Calu3 (cell line): Measurements from ENCODE around the gene YPEL1. TPM values are rescaled to one million over a fixed set of nuclear protein-coding genes. Genes with fewer than 3 reads are reported as not detected.
A peak's percentile ranks its signal among the peaks of the same experiment; 100 is the strongest.

Experiments used
- BruUV-seq: library from RNA; stranded (reverse); fragments of 400-500 nt; replicated peaks from 2 replicates; lab custom pipeline; 2021; lab: Mats Ljungman, UMichigan
- CTCF ChIA-PET: fragments of 300-600 bp; sonication (Branson Sonifier 250); formaldehyde crosslinking; loops from one replicate; lab custom pipeline; 2022; ENCODE audit warnings: antibody characterized with exemption; lab: Charles Lee
- DNase-seq: peaks from one replicate; pipeline ENCODE4 v3.0.0; 2022
- H3K27ac Mint-ChIP-seq: one replicate; pipeline ENCODE4 v1.8.0; 2022; ENCODE audit warnings: mixed read lengths; ENCODE audit not compliant: unreplicated experiment
- H3K27me3 Mint-ChIP-seq: one replicate; pipeline ENCODE4 v1.8.0; 2022; ENCODE audit warnings: mixed read lengths; ENCODE audit not compliant: unreplicated experiment
- H3K36me3 Mint-ChIP-seq: one replicate; pipeline ENCODE4 v1.8.0; 2022; ENCODE audit warnings: mild to moderate bottlenecking, moderate library complexity, mixed read lengths; ENCODE audit not compliant: insufficient read depth, unreplicated experiment
- H3K4me1 Mint-ChIP-seq: one replicate; pipeline ENCODE4 v1.8.0; 2022; ENCODE audit warnings: mild to moderate bottlenecking, low read depth, mixed read lengths; ENCODE audit not compliant: unreplicated experiment
- H3K4me3 Mint-ChIP-seq: one replicate; pipeline ENCODE4 v1.8.0; 2022; ENCODE audit warnings: mild to moderate bottlenecking, low read depth, moderate library complexity, mixed read lengths; ENCODE audit not compliant: unreplicated experiment
- H3K9me3 Mint-ChIP-seq: one replicate; pipeline ENCODE4 v1.8.0; 2022; ENCODE audit warnings: low read depth, mixed read lengths; ENCODE audit not compliant: unreplicated experiment
- intact Hi-C: fragments of 100-400 bp; cut with micrococcal nuclease; formaldehyde crosslinking; loops from one replicate; pipeline ENCODE4 v1.10.0; 2022; ENCODE audit not compliant: unreplicated experiment
- total RNA-seq: library from RNA; stranded (reverse); gene quantifications from 2 replicates; pipeline ENCODE4 v1.2.3, GENCODE V29; 2022
- TF ChIP-seq, protein P1 (sequence below): fragments of 200-600 bp; IDR thresholded peaks from one replicate; pipeline ENCODE4 v1.8.0; 2022; ENCODE audit warnings: antibody characterized with exemption; ENCODE audit not compliant: unreplicated experiment

Gene YPEL1
- total RNA-seq, 1 experiment from 2014 or later = 3.3 TPM

DNA sequence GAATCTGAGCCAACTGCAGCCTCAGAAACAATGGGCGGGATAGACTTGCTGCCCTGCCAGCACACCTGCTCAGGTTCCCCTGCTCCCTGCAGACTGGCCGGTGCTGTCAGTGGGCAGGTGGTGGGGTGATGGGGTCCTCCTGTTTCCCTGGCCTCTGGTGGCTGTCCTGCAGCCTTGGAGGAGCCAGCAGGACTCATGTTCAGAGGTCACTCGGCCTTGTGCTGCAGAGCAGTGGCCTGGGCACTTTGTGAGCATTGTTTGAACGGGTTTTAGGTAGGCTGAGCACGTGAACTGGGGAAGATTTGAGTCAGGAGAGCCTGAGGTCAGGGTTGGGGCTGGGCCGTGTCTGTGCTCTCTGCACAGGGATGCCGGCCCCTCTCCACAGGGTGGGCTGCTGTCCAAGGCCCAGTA, 52.2 kb downstream of the YPEL1 start:
- BruUV-seq = no TSS peak
- peaks cover 48% of the 10 kb centered on the region for H3K36me3 Mint-ChIP-seq
- H3K27me3 Mint-ChIP-seq = no peaks in the 10 kb centered on the region
- no peak for DNase-seq
- intact Hi-C loops = no loop called here
- H3K27ac Mint-ChIP-seq = no peak overlapping the region
- TF ChIP-seq, protein P1, sequence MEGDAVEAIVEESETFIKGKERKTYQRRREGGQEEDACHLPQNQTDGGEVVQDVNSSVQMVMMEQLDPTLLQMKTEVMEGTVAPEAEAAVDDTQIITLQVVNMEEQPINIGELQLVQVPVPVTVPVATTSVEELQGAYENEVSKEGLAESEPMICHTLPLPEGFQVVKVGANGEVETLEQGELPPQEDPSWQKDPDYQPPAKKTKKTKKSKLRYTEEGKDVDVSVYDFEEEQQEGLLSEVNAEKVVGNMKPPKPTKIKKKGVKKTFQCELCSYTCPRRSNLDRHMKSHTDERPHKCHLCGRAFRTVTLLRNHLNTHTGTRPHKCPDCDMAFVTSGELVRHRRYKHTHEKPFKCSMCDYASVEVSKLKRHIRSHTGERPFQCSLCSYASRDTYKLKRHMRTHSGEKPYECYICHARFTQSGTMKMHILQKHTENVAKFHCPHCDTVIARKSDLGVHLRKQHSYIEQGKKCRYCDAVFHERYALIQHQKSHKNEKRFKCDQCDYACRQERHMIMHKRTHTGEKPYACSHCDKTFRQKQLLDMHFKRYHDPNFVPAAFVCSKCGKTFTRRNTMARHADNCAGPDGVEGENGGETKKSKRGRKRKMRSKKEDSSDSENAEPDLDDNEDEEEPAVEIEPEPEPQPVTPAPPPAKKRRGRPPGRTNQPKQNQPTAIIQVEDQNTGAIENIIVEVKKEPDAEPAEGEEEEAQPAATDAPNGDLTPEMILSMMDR = no peak
- no peaks in the 10 kb centered on the region for H3K9me3 Mint-ChIP-seq
- no peaks in the 10 kb centered on the region for H3K4me1 Mint-ChIP-seq
- H3K4me3 Mint-ChIP-seq = no peak overlapping the region
- CTCF ChIA-PET = no interaction called here

DNA sequence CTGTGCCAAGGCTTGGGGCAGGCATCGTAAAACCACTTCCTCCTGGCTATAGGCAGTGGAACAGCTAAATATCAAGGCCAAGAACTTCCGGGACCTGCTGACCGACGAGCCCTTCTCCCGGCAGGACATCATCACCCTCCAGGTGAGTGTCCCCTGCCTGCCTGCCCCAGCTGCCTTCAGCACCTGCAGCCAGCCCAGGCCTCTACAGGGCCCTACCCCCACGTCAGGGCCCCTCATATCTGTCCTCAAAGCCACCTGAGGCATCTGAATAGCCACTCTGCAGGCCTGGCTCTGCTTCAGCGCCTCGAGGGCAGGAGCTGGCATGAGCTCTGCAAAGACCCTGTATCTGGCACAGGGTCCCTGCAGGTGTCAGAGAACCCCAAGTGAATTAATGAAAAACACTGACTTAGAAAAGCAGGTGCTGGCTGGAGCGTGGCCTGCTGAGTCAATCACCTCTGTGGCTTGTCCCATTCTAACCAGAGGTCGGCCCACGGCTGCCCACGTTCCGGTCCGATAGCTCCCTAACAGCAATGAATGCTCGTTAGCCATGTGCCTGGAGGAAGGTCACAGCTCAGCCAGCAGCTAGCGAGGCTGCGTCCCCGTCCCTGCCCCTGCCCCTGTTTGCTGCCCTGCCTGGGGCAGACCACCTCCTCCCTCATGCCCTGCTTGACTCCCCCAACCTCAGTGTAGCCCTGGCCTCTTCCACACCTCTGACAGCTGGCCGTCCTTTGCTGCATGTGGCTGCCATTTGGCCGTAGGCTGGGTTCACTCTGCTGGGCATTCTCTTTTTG, 53.0 kb downstream of the YPEL1 start:
- no peak for DNase-seq
- TF ChIP-seq, protein P1 = no peak
- Mint-ChIP-seq H3K9me3 (no peaks in the 10 kb centered on the region), H3K36me3 (peaks cover 40% of the 10 kb centered on the region), H3K27ac (no peak overlapping the region), H3K27me3 (no peaks in the 10 kb centered on the region), H3K4me1 (no peaks in the 10 kb centered on the region), H3K4me3 (no peak overlapping the region)
- intact Hi-C loops = no loop called here
- CTCF ChIA-PET = no interaction called here
- no TSS peak for BruUV-seq

DNA sequence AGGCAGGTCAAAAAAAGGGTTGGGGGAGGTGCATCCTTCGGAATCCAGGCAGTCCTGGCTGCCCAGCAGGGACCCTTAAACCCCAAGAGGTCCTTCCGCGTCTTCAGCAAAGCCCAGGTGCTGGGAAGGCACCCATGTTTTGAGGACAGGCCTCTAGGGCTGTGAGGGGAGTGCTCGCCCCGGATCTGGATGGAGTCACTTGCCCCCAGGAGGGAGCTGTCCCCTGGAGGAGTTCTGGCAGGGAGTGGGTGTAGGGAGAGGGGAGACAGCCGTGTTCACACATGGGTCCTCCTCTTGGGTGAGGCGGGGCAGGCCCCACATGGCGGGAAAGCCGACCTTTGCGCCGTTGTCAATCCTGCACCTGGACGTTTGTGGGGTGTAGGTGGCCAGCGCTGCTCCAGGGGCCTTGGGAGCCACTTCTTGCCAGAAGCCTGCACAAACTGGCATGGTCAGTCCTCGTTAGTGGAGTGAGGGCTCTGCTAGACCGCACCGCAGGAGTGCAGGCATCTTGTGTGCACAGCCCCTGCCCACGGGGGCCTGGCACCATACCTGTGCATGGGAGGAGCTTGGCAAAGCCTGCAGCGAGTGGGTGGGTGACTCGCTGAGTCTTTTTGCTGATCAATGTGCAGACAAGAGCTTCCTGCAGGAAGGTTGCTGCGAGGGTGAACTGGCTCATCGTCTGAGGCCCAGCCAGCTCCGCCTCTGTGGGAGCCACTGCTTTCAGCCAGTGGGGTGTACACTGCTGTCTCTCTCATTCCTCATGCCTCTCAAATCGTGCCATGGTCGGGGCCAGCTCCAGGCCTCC, 53.8 kb downstream of the YPEL1 start:
- H3K27me3 Mint-ChIP-seq = no peaks in the 10 kb centered on the region
- no peak for DNase-seq
- BruUV-seq = no TSS peak
- TF ChIP-seq, protein P1 = no peak
- intact Hi-C loops = no loop called here
- no peaks in the 10 kb centered on the region for H3K9me3 Mint-ChIP-seq
- CTCF ChIA-PET = no interaction called here
- no peaks in the 10 kb centered on the region for H3K4me1 Mint-ChIP-seq
- no peak overlapping the region for H3K4me3 Mint-ChIP-seq
- H3K27ac Mint-ChIP-seq = no peak overlapping the region
- peaks cover 36% of the 10 kb centered on the region for H3K36me3 Mint-ChIP-seq

DNA sequence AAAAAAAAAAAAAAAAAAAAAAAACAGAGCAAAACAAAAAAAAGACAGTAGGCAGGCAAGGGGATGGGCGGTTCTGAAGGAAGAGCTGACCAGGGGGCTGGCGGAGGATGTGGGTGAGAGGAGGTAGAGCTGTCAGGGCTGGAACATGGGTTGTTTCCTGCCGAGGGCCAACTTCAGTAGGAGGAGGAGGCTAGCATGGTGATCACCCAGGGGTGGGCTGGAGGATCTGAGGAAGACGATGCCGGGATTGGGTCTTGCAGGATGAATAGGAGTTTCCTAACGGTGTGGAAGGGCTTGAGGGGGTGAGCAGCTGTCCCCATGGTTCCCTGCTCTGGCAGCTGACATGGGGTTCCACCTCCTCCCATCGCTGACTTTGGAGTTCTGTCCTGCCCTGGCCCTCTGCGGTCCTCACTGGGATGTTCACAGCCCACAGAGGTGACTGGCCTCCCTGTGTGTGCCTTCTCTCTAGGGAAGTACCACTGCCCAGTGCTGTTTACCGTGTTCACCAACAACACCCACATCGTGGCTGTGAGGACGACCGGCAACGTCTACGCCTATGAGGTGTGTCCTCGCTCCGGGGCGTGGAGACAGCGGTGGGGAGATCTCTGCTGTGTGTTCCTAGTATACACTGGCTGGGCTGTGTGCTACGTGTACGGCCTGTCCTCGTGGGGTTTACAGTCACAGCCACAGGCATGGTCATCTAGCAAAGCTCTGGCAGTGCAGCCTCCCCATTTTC, 54.6 kb downstream of the YPEL1 start:
- no peak overlapping the region for H3K4me3 Mint-ChIP-seq
- no peaks in the 10 kb centered on the region for H3K9me3 Mint-ChIP-seq
- no peaks in the 10 kb centered on the region for H3K27me3 Mint-ChIP-seq
- H3K27ac Mint-ChIP-seq = peak overlapping the region; percentile 16
- CTCF ChIA-PET = interaction anchor here (0.6 to 0.7 kb wide), 2 partner anchors 251 to 264 kb away, joined by 3 to 4 read pairs; no protein-coding TSS in a partner anchor
- intact Hi-C loops = no loop called here
- H3K4me1 Mint-ChIP-seq = no peaks in the 10 kb centered on the region
- DNase-seq = no peak
- TF ChIP-seq, protein P1 = no peak
- H3K36me3 Mint-ChIP-seq = peaks cover 36% of the 10 kb centered on the region
- BruUV-seq = no TSS peak
